C4-2B (cell line): ENCODE measurements around the gene NRG3.

ENCODE experiments used
- H3K27ac ChIP-seq: fragments of 450-650 bp; 2 replicates; pipeline ENCODE4 v1.5.1; 2017
- CTCF ChIP-seq: fragments of 450-650 bp; conservative IDR thresholded peaks from 2 replicates; pipeline ENCODE4 v1.5.1; 2017; ENCODE audit warnings: mild to moderate bottlenecking
- ZFX ChIP-seq: fragments of 450-650 bp; IDR thresholded peaks from 2 replicates; pipeline ENCODE4 v1.6.1; 2017

The NRG3 gene

DNA sequence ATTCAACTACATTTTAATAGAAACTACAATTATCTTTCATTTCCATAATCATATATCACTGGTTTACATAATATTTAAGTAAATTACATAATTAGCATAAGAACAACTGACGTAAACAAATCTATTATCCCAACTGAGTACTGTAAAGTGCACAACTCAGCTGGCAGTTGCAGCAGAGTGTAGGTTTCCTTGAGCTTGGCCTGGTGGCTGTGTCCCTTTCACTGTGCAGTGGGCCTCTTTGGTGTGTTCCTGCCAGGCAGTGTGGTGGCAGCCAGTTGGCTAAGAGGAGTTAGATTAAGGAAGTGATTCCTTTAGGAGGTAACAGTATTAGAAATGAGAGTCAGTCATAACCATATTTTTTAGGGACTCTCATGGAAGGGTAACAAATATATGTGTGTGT lies 7.0 kb downstream of the NRG3 start:
- no peak for TF ChIP-seq CTCF
- TF ChIP-seq ZFX: no peak
- H3K27ac ChIP-seq: no peak overlapping the region

GRCh38 chr10:81884856-81885255 lies 9.9 kb downstream of the NRG3 start:
- no peak for TF ChIP-seq ZFX
- no peak for TF ChIP-seq CTCF
- no peak overlapping the region for H3K27ac ChIP-seq

- no peak overlapping the region for H3K27ac ChIP-seq
- TF ChIP-seq CTCF (no peak), ZFX (no peak)
These were observed 10.5 kb downstream of the NRG3 start for GRCh38 chr10:81885491-81885890.

GRCh38 chr10:81886939-81887338 lies 11.9 kb downstream of the NRG3 start:
- H3K27ac ChIP-seq: no peak overlapping the region
- TF ChIP-seq CTCF (no peak), ZFX (no peak)

- TF ChIP-seq CTCF: no peak
- TF ChIP-seq ZFX: no peak
- no peak overlapping the region for H3K27ac ChIP-seq
These were observed 14.3 kb downstream of the NRG3 start for GRCh38 chr10:81889181-81889769.

- TF ChIP-seq CTCF: no peak
- no peak for TF ChIP-seq ZFX
- no peak overlapping the region for H3K27ac ChIP-seq
These were observed 19.6 kb downstream of the NRG3 start for GRCh38 chr10:81894616-81895015.

DNA sequence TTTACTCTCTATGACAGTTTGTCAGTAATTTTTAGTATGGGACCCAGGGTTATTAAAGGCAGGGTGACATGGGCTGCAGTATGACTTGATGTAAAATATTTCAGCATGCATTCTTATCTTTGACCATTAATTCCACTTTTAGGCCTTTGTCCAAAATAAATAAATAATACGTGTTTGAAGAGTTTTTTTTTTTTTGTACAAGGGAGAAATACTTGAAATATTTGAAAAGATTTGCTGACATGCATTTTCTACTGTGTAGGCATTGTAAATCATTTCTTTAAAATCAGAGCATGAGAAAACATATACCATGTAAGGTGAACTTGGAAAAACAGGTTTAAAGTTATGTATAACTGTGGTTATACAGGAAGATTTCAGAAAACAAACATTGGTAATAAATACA lies 23.5 kb downstream of the NRG3 start:
- no peak overlapping the region for H3K27ac ChIP-seq
- TF ChIP-seq ZFX (no peak), CTCF (no peak)
